MM.1S (cell line): ENCODE data around the gene FHDC1.

Experiments
- DNase-seq: peaks from one replicate; pipeline ENCODE4 v3.0.0-alpha.2; 2015
- H2AFZ ChIP-seq: fragments of 300-600 bp; sonication (generic); 2 replicates; pipeline ENCODE4 v1.6.0; 2016; ENCODE audit warnings: antibody characterized with exemption, low read length
- H3F3A ChIP-seq: fragments of 300-600 bp; sonication (generic); 2 replicates; pipeline ENCODE4 v1.6.1; 2016; ENCODE audit warnings: mild to moderate bottlenecking, antibody characterized with exemption, low read length, moderate library complexity, mixed read lengths; ENCODE audit not compliant: insufficient read depth
- H3K27ac ChIP-seq: fragments of 300-600 bp; sonication (generic); 2 replicates; pipeline ENCODE4 v1.5.1; 2016; ENCODE audit warnings: mild to moderate bottlenecking, low read length
- H3K27me3 ChIP-seq: fragments of 300-600 bp; sonication (generic); replicated peaks from 2 replicates; pipeline ENCODE4 v1.6.0; 2016; ENCODE audit warnings: low read length; ENCODE audit not compliant: insufficient read depth
- H3K36me3 ChIP-seq: fragments of 300-600 bp; sonication (generic); replicated peaks from 2 replicates; pipeline ENCODE4 v1.6.1; 2016; ENCODE audit warnings: mild to moderate bottlenecking, low read length, mixed read lengths; ENCODE audit not compliant: insufficient read depth
- H3K4me1 ChIP-seq: fragments of 300-600 bp; sonication (generic); 2 replicates; pipeline ENCODE4 v1.6.1; 2016; ENCODE audit warnings: low read length, mixed read lengths
- H3K4me2 ChIP-seq: fragments of 300-600 bp; sonication (generic); 2 replicates; pipeline ENCODE4 v1.6.0; 2016; ENCODE audit warnings: low read depth, low read length
- H3K4me3 ChIP-seq: fragments of 300-600 bp; sonication (generic); 2 replicates; pipeline ENCODE4 v1.5.1; 2016; ENCODE audit warnings: low read length, mixed read lengths
- H3K79me2 ChIP-seq: fragments of 300-600 bp; sonication (generic); 2 replicates; pipeline ENCODE4 v1.6.1; 2016; ENCODE audit warnings: mixed run types, low read length, mixed read lengths
- H3K9ac ChIP-seq: fragments of 300-600 bp; sonication (generic); 2 replicates; pipeline ENCODE4 v1.6.1; 2016; ENCODE audit warnings: low read length, mixed read lengths
- H3K9me2 ChIP-seq: fragments of 300-600 bp; sonication (generic); replicated peaks from 2 replicates; pipeline ENCODE4 v1.6.1; 2016; ENCODE audit warnings: mild to moderate bottlenecking, low read length, mixed read lengths; ENCODE audit not compliant: insufficient read depth
- H3K9me3 ChIP-seq: fragments of 300-600 bp; sonication (generic); replicated peaks from 2 replicates; pipeline ENCODE4 v1.6.1; 2016; ENCODE audit warnings: mild to moderate bottlenecking, low read length, mixed read lengths; ENCODE audit not compliant: insufficient read depth
- H4K20me1 ChIP-seq: fragments of 300-600 bp; sonication (generic); 2 replicates; pipeline ENCODE4 v1.6.1; 2016; ENCODE audit warnings: mild to moderate bottlenecking, low read length, moderate library complexity, mixed read lengths; ENCODE audit not compliant: insufficient read depth
- CTCF ChIP-seq: fragments of 300-600 bp; sonication (generic); IDR thresholded peaks from 2 replicates; pipeline ENCODE4 v1.5.1; 2016; ENCODE audit warnings: antibody characterized with exemption, low read length, mixed read lengths
- EZH2 ChIP-seq: fragments of 300-600 bp; sonication (generic); optimal IDR thresholded peaks from 2 replicates; pipeline ENCODE3; 2017; ENCODE audit warnings: low read depth, mild to moderate bottlenecking, antibody characterized with exemption, low read length, mixed read lengths
- EZH2phosphoT487 ChIP-seq: fragments of 300-600 bp; sonication (generic); IDR thresholded peaks from 2 replicates; pipeline ENCODE4 v1.6.1; 2018; ENCODE audit warnings: antibody characterized with exemption, low read length

FHDC1 gene

GRCh38 chr4:152996111-152996571 is 60.0 kb downstream of the FHDC1 start:
- no peak overlapping the region for H2AFZ ChIP-seq

GRCh38 chr4:152996672-152997071 is 60.5 kb downstream of the FHDC1 start:
- TF ChIP-seq EZH2phosphoT487 (no peak), EZH2 (no peak), CTCF (no peak)
- Histone ChIP-seq H3K9ac (no peak overlapping the region), H3K27ac (no peak overlapping the region), H3F3A (no peaks in the 10 kb centered on the region), H3K4me1 (no peaks in the 10 kb centered on the region), H2AFZ (no peak overlapping the region), H3K79me2 (no peaks in the 10 kb centered on the region), H3K9me2 (no peaks in the 10 kb centered on the region), H4K20me1 (no peaks in the 10 kb centered on the region), H3K9me3 (no peaks in the 10 kb centered on the region), H3K36me3 (no peaks in the 10 kb centered on the region), H3K4me2 (no peak overlapping the region), H3K4me3 (no peak overlapping the region), H3K27me3 (no peaks in the 10 kb centered on the region)
- no peak for DNase-seq

More at GRCh38 chr4:152996111-152996571, 60.0 kb downstream of the FHDC1 start:
- Histone ChIP-seq H3K4me1 (no peaks in the 10 kb centered on the region), H3K27ac (no peak overlapping the region), H3K9me2 (no peaks in the 10 kb centered on the region), H3K27me3 (no peaks in the 10 kb centered on the region), H4K20me1 (no peaks in the 10 kb centered on the region), H3K9ac (no peak overlapping the region), H3K9me3 (no peaks in the 10 kb centered on the region), H3K4me2 (no peak overlapping the region), H3F3A (no peaks in the 10 kb centered on the region), H3K4me3 (no peak overlapping the region), H3K36me3 (no peaks in the 10 kb centered on the region), H3K79me2 (no peaks in the 10 kb centered on the region)
- TF ChIP-seq EZH2 = no peak
- no peak for TF ChIP-seq EZH2phosphoT487
- TF ChIP-seq CTCF = no peak
- no peak for DNase-seq

- H3F3A ChIP-seq = no peaks in the 10 kb centered on the region
Observed at GRCh38 chr4:152997288-152997687, 61.2 kb downstream of the FHDC1 start.

More at GRCh38 chr4:152997288-152997687, 61.2 kb downstream of the FHDC1 start:
- Histone ChIP-seq H4K20me1 (no peaks in the 10 kb centered on the region), H2AFZ (no peak overlapping the region), H3K79me2 (no peaks in the 10 kb centered on the region), H3K9me2 (no peaks in the 10 kb centered on the region), H3K4me2 (no peak overlapping the region), H3K9ac (no peak overlapping the region), H3K36me3 (no peaks in the 10 kb centered on the region), H3K27ac (no peak overlapping the region), H3K9me3 (no peaks in the 10 kb centered on the region), H3K4me3 (no peak overlapping the region), H3K27me3 (no peaks in the 10 kb centered on the region), H3K4me1 (no peaks in the 10 kb centered on the region)
- DNase-seq = no peak
- TF ChIP-seq CTCF (no peak), EZH2phosphoT487 (no peak), EZH2 (no peak)
